SU-DHL-6 (cell line): ENCODE data around the gene TAX1BP1.

ENCODE experiments used
- H2AFZ ChIP-seq: fragments of 200-600 bp; sonication (generic); 2 replicates; pipeline ENCODE4 v1.6.1; 2014; ENCODE audit warnings: low read depth, mild to moderate bottlenecking, moderate library complexity, mixed read lengths, antibody characterized with exemption, low read length; ENCODE audit not compliant: severe bottlenecking
- H3F3A ChIP-seq: fragments of 200-600 bp; shearing (Covaris generic); 2 replicates; pipeline ENCODE4 v1.6.0; 2016; ENCODE audit warnings: antibody characterized with exemption, mild to moderate bottlenecking; ENCODE audit not compliant: insufficient read depth
- H3K27ac ChIP-seq: fragments of 200-600 bp; sonication (generic); 2 replicates; pipeline ENCODE4 v1.5.1; 2016; ENCODE audit warnings: low read depth, mild to moderate bottlenecking, low read length, moderate library complexity, mixed read lengths
- H3K27me3 ChIP-seq: fragments of 200-600 bp; sonication (generic), shearing (Covaris generic); 2 replicates; pipeline ENCODE4 v1.6.0; 2014; ENCODE audit warnings: mild to moderate bottlenecking, low read length
- H3K36me3 ChIP-seq: fragments of 200-600 bp; sonication (generic); 2 replicates; pipeline ENCODE4 v1.6.1; 2014; ENCODE audit warnings: mild to moderate bottlenecking, low read length, mixed read lengths
- H3K4me2 ChIP-seq: fragments of 300-600, 200-600 bp; shearing (Covaris generic), sonication (generic); 2 replicates; pipeline ENCODE4 v1.6.0; 2014; ENCODE audit warnings: low read length, low read depth, mild to moderate bottlenecking; ENCODE audit not compliant: poor library complexity, severe bottlenecking
- H3K4me3 ChIP-seq: fragments of 200-600 bp; sonication (generic); 2 replicates; pipeline ENCODE4 v1.5.1; 2014; ENCODE audit warnings: antibody characterized with exemption, low read length, mild to moderate bottlenecking, mixed read lengths; ENCODE audit not compliant: insufficient read depth, poor library complexity, severe bottlenecking
- H3K79me2 ChIP-seq: fragments of 200-600 bp; sonication (generic); 2 replicates; pipeline ENCODE4 v1.6.1; 2014; ENCODE audit warnings: mild to moderate bottlenecking, low read length, moderate library complexity; ENCODE audit not compliant: insufficient read depth
- H3K9ac ChIP-seq: fragments of 200-600 bp; sonication (generic); 2 replicates; pipeline ENCODE4 v1.7.0; 2014; ENCODE audit warnings: mild to moderate bottlenecking, low read length
- H3K9me2 ChIP-seq: fragments of 200-600 bp; sonication (generic); replicated peaks from 2 replicates; pipeline ENCODE4 v1.6.1; 2014; ENCODE audit warnings: low read length; ENCODE audit not compliant: insufficient read depth
- H3K9me3 ChIP-seq: fragments of 200-600 bp; sonication (generic); 2 replicates; pipeline ENCODE4 v1.6.1; 2014; ENCODE audit warnings: low read length, mixed read lengths; ENCODE audit not compliant: insufficient read depth
- H4K20me1 ChIP-seq: fragments of 200-600 bp; sonication (generic); 2 replicates; pipeline ENCODE4 v1.6.1; 2014; ENCODE audit warnings: low read depth, mild to moderate bottlenecking, antibody characterized with exemption, low read length, moderate library complexity, mixed read lengths
- EZH2phosphoT487 ChIP-seq: fragments of 200-600 bp; sonication (generic), shearing (Covaris generic); conservative IDR thresholded peaks from 2 replicates; pipeline ENCODE4 v1.6.1; 2018; ENCODE audit warnings: mild to moderate bottlenecking, antibody characterized with exemption, low read length, moderate library complexity, mixed read lengths
- TF ChIP-seq, protein P1 (sequence below): fragments of 200-600 bp; sonication (generic); IDR thresholded peaks from one replicate; pipeline ENCODE4 v1.5.1; 2017; ENCODE audit warnings: antibody characterized with exemption, mild to moderate bottlenecking, low read length, moderate library complexity; ENCODE audit not compliant: insufficient read depth, poor library complexity, severe bottlenecking

TAX1BP1 gene

DNA sequence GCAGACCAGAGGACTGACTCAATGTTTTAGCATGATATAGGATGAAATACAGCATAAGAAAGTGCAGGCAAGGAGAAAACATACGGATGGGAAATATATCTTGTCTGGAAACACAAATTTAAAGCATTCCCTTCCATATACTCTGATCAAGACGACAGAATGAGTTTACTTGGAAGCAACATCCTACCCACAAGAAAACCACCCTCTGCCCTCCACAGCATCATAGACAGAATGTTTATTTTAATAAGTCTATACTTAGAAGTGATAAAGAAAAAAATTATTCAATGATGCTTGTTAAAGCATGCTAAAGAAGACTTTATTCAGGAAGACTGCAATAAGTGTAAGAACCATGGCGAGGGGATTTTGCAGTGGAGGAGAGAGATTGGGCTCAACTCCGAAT lies 44.9 kb upstream of the TAX1BP1 start:
- H3K79me2 ChIP-seq = no peaks in the 10 kb centered on the region
- no peaks in the 10 kb centered on the region for H4K20me1 ChIP-seq
- no peaks in the 10 kb centered on the region for H3F3A ChIP-seq
- no peak overlapping the region for H3K9ac ChIP-seq
- H3K4me2 ChIP-seq = no peak overlapping the region
- no peaks in the 10 kb centered on the region for H3K36me3 ChIP-seq
- H3K4me3 ChIP-seq = no peak overlapping the region
- H3K9me2 ChIP-seq = no peaks in the 10 kb centered on the region
- no peaks in the 10 kb centered on the region for H3K9me3 ChIP-seq
- H3K27ac ChIP-seq = no peak overlapping the region
- H2AFZ ChIP-seq = no peak overlapping the region
- H3K27me3 ChIP-seq = no peaks in the 10 kb centered on the region
- TF ChIP-seq EZH2phosphoT487 = no peak
- TF ChIP-seq, protein P1, sequence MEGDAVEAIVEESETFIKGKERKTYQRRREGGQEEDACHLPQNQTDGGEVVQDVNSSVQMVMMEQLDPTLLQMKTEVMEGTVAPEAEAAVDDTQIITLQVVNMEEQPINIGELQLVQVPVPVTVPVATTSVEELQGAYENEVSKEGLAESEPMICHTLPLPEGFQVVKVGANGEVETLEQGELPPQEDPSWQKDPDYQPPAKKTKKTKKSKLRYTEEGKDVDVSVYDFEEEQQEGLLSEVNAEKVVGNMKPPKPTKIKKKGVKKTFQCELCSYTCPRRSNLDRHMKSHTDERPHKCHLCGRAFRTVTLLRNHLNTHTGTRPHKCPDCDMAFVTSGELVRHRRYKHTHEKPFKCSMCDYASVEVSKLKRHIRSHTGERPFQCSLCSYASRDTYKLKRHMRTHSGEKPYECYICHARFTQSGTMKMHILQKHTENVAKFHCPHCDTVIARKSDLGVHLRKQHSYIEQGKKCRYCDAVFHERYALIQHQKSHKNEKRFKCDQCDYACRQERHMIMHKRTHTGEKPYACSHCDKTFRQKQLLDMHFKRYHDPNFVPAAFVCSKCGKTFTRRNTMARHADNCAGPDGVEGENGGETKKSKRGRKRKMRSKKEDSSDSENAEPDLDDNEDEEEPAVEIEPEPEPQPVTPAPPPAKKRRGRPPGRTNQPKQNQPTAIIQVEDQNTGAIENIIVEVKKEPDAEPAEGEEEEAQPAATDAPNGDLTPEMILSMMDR = no peak

DNA sequence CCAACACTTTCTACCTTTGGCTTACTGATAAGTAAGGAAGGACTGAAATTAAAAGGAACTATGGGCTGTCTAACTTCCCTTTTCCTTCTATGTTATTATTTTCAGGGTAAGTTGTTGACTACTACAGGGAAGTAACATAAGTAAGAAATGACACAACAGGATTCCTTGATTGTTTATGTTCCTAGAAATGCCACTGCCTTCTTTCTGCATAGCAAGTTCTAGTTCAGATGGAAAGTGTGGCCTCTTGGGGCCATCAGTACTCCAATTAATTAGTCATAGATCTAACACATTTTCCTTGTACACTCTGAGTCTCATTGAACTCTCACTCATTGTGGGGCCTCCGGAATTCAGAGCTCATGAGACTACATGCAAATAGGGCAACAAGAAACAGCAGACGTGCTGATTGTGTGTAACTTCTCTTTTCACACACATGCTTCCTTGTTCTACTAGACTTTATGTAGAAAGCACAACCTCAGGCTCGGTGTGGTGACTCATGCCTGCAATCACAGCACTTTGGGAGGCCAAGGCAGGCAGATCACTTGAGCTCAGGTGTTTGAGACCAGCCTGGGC lies 42.0 kb upstream of the TAX1BP1 start:
- TF ChIP-seq, protein P1 = no peak
- no peak for TF ChIP-seq EZH2phosphoT487
- H3K9me2 ChIP-seq = no peaks in the 10 kb centered on the region
- no peaks in the 10 kb centered on the region for H3K36me3 ChIP-seq
- no peaks in the 10 kb centered on the region for H4K20me1 ChIP-seq
- no peaks in the 10 kb centered on the region for H3F3A ChIP-seq
- H3K27ac ChIP-seq = no peak overlapping the region
- peak overlapping the region; percentile 86 for H2AFZ ChIP-seq
- no peak overlapping the region for H3K4me3 ChIP-seq
- H3K9me3 ChIP-seq = no peaks in the 10 kb centered on the region
- no peaks in the 10 kb centered on the region for H3K27me3 ChIP-seq
- H3K79me2 ChIP-seq = no peaks in the 10 kb centered on the region
- peak overlapping the region; percentile 38 for H3K4me2 ChIP-seq
- peak overlapping the region; percentile 4; the same call in 1 of the 2 replicates for H3K9ac ChIP-seq

DNA sequence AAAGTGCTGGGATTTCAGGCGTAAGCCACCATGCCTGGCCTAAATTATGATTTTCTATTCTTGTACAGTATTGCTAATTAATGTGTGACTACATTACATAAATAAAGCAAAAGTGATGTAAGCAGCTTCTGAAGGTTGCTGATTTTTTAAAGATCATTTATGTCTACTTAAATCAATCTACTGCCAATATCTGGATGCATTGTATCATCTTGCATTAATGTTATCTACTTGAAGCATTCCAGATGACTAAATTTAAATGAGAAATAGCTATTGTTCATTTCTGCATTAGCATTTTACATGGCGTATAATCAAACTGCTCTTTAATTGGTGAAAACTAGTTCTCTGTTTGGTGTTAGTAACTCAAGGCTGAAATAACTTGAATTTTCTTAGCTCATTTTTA lies 40.2 kb upstream of the TAX1BP1 start:
- Histone ChIP-seq H3K9me2 (no peaks in the 10 kb centered on the region), H3K27me3 (no peaks in the 10 kb centered on the region), H3K4me2 (no peak overlapping the region), H3K4me3 (no peak overlapping the region), H3F3A (no peaks in the 10 kb centered on the region), H3K9ac (no peak overlapping the region), H3K9me3 (no peaks in the 10 kb centered on the region), H3K36me3 (no peaks in the 10 kb centered on the region), H4K20me1 (no peaks in the 10 kb centered on the region), H3K27ac (no peak overlapping the region), H2AFZ (no peak overlapping the region), H3K79me2 (no peaks in the 10 kb centered on the region)
- no peak for TF ChIP-seq EZH2phosphoT487
- TF ChIP-seq, protein P1 = no peak

DNA sequence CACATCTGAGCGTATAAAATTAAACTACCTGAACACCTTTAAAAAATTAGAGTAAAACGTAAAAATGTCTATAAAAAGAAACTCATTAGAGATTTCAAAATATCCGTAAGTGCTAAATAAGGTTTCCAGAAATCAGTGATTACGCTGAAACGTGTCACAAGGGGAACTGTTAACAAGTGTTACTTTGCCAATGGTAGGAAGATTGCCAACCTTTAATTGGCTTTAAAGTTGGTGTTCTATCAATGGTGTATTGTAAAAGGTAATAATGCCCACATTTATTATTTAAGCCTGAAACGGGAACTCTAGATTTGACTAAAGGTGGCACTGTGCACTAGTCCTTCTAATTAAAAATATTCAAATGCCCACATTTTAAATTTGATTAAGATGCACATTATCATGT lies 39.5 kb upstream of the TAX1BP1 start:
- Histone ChIP-seq H3K4me3 (no peak overlapping the region), H3K27me3 (no peaks in the 10 kb centered on the region), H3K79me2 (no peaks in the 10 kb centered on the region), H3K36me3 (no peaks in the 10 kb centered on the region), H3K27ac (no peak overlapping the region), H3K4me2 (no peak overlapping the region), H3F3A (no peaks in the 10 kb centered on the region), H4K20me1 (no peaks in the 10 kb centered on the region), H2AFZ (no peak overlapping the region), H3K9me2 (no peaks in the 10 kb centered on the region), H3K9me3 (no peaks in the 10 kb centered on the region), H3K9ac (no peak overlapping the region)
- no peak for TF ChIP-seq EZH2phosphoT487
- TF ChIP-seq, protein P1 = no peak
